Stimulated activated CD4-positive, alpha-beta T cell treated with anti-CD3 and anti-CD28 coated beads, Interleukin-2, amount 100 ng/mL, for 48 hours (primary cell): Measurements from ENCODE around the gene LAX1.
"Not testable (repeated sequence)": the region's sequence is repeated elsewhere in the genome, so short reads cannot be mapped to it uniquely, and the experiment has no call there.

Experiments used
- DNase-seq, 2 donors: peaks; one replicate each; pipeline ENCODE4 v3.0.0-alpha.2; 2020

The LAX1 gene

DNA sequence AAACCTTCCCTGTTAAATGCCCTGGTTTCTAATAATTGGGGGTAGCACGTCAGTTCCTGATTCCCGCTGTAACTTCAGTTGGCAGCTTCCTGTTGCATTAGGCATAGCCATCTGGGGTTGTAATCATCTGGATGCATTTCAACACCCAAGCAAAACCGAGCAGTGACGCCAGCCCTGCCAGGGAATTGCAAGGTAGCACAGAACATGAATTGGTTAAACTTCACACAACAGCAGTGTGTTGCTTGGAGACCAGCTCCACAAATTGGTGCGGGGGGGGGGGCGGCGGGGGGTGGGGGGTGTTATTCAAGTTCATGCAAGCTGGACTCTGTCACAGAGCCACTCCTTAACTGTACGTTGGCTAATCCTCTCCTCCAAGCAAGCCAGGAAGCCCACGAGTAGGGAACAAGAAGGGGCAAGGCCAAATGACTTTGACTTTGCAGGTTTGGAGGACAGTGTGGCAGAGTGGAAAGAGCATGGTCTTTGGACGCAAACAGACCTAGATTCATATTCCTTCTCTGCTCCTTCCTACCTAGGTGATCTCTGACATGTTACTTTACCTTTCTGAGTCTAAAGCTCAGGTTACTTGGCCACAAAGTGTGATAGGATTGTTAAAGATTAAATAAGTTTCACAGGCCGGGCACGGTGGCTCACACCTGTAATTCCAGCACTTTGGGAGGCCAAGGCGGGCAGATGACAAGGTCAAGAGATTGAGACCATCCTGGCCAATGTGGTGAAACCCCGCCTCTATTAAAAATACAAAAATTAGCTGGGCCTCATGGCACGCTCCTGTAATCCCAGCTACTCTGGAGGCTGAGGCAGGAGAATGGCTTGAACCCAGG, 4.7 kb downstream of the LAX1 start:
- DNase-seq, result no peak

GRCh38 chr1:203771901-203772301, 6.9 kb downstream of the LAX1 start:
- no peak for DNase-seq

DNA sequence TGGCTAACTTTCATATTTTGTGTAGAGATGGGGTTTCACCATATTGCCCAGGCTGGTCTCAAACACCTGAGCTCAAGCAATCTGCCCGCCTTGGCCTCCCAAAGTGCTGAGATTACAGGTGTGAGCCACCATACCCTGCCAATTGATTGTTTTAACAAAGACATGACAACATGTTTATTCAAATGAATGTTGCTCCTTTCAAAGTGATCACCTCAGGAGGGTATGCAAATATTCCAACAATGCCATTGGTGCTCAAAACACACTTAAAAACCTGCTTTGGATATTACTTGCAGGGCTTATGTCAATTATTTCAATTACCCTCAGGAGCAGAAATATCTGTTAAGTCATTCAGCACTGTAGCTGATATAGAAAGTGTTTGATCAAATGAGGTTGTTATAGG, 7.9 kb downstream of the LAX1 start:
- DNase-seq, result no peak

GRCh38 chr1:203776636-203777035, 11.7 kb downstream of the LAX1 start:
- DNase-seq, result no peak

DNA sequence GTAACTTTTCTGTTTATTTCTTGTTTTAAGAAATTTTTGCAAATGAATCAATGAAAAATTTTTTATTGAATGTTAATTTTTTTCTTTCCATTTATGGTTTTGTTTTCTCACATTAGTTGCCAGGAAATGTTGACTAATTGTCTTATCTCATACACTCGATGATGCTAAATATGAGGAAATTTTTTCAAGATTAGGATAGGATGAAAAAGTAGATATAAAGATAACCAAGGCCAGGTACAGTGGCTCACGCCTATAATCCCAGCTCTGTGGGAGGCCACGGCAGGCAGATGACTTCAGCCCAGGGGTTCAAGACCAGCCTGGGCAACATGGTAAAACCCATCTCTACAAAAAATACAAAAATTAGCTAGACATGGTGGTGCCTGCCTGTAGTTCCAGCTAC, 12.6 kb downstream of the LAX1 start:
- DNase-seq, result no peak

- no peak for DNase-seq
Observed at GRCh38 chr1:203778146-203778545, 13.2 kb downstream of the LAX1 start.

- DNase-seq, result no peak
Observed at GRCh38 chr1:203778789-203779188, 13.8 kb downstream of the LAX1 start.

DNA sequence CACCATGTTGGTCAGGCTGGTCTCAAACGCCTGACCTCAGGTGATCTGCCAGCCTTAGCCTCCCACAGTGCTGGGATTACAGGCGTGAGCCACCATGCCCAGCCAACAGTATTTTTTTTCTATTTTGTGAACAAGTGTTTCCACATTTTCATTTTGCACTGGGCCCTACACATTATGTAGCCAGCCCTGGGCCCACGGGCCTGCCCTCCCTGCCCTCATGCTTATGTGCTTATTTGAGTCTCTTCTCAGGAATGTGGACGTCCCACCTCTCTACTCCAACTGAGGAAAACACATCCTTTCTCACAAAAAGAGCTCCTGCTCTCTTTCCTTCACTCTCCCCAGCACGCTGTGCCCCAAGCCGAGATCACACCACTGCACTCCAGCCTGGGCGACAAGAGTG, 17.0 kb downstream of the LAX1 start:
- DNase-seq, result no peak

- no peak for DNase-seq
Observed at GRCh38 chr1:203789966-203790365, 25.0 kb downstream of the LAX1 start.

DNA sequence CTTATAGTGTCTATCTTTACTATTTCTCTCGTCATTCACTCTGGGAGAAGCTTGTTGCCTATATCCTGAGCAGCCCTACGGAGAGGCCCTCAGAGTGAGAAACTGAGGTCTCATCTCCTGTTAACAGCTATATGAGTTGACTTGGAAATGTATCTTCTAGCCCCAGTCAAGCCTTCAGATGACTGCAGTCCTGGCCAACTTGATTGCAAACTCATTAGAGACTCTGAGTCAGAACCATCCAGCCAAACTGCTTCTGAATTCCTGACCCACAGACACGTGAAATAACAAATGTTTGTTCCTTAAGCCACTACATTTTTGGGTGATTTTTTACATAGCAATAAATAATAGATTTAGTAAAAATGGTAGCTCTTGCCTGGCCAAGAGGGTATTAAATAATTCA, 26.5 kb downstream of the LAX1 start:
- no peak for DNase-seq

DNA sequence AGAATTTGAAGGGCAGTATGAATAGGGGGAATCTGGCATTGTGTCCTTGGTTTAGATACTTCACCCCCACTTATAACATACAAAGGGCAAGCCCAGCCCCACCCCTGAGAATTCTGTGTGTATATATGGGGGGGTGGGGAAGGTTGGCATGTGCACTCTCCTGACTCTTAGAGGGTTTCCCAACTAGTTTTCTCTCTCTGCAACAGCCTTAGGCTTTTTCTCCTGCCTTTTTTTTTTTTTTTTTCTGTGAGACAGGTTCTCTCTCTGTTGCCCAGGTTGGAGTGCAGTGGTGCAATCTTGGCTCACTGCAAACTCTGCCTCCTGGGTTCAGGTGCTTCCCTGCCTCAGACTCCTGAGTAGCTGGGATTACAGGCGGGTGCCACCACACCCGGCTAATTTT, 27.5 kb downstream of the LAX1 start:
- DNase-seq, result no peak

DNA sequence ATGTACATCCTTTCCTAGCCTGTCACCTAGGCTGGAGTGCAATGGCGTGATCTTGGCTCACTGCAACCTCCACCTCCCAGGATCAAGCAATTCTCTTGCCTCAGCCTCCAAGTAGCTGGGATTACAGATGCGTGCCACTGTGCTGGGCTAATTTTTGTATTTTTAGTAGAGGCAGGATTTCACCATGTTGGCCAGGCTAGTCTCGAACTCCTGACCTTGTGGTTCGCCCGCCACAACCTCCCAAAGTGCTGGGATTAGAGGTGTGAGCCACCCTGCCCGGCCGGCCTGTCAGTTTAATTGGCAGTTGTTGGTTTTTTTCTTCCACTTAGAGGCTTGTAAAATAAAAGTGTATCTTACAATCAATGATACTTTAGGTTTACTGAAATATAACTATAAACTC, 28.6 kb downstream of the LAX1 start:
- DNase-seq, result not testable (repeated sequence)

- no peak for DNase-seq
Observed at GRCh38 chr1:203794764-203795440, 29.9 kb downstream of the LAX1 start.

DNA sequence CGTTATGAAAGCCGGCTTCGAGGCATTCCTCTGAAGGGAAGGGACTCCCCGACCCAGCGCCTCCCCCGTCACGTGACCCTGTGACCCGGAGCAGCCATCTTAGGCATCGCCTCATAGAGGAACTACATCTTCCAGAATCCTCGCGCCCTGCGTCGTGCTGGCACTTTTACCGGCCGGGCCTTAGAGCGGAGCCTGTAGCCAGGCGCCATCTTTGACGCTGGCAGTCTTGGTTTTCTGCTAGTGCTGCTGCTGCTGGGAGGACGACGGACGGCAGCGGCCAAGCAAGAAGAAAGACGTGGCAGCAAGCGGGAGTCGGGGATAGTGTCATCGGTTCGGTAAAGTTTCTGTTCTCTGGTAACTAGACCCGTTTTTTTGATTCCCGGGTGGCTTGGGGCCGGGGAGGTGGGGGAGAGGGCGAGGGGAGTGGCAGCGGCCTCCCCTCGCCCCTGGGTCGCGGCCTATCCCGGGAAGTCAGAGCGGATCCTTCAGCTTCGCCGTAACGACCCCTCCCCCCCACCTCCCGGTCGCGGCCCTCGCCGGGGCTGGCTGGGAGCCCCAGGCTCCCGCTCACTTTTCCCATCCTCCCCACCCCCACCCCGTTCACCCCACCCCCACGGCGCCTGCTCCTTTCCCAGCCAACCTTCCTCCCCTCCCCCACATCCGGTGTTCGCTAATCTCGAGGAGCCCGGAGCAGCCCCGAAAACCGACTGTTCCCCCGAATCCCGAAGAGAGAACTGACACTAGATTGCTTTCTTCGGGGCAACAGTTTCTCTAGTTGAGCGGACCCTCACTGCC, 30.7 kb downstream of the LAX1 start, which contains the start of the genes ZBED6 and ZC3H11A:
Gene ZBED6, plus strand, starts transcription at position 183 of the 795 bp plus-strand sequence. CDS start 1,900 bp downstream, outside the sequence.
Gene ZC3H11A, plus strand, starts transcription at position 183 of the 795 bp plus-strand sequence. CDS start 21,448 bp downstream, outside the sequence.
- peak; percentile 94 to 96 for DNase-seq

- peak in 1 of 2 donors; percentile 20 for DNase-seq
Observed at GRCh38 chr1:203796236-203796605, 31.2 kb downstream of the LAX1 start.

- DNase-seq, result no peak
Observed at GRCh38 chr1:203797216-203797615, 32.2 kb downstream of the LAX1 start.

DNA sequence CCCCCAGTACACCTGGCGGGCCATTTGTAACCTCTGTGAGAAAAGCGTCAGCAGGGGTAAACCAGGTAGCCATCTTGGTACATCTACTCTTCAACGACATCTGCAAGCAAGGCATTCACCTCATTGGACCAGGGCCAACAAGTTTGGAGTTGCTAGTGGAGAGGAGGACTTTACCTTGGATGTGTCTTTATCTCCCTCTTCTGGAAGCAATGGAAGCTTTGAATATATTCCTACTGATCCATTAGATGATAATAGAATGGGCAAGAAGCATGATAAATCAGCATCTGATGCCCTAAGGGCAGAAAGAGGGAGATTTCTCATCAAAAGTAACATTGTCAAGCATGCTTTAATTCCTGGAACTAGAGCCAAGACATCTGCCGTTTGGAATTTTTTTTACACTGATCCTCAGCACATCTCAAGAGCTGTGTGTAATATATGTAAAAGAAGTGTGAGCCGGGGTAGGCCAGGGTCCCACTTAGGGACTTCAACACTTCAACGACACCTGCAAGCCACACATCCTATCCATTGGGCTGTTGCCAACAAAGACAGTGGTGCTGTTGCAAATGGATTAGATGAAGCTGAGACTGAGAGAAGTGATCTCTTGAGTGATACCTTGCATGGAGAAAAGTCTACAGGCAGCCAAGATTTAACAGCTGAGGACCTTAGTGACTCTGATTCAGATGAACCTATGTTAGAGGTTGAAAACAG, 33.1 kb downstream of the LAX1 start:
- DNase-seq, result no peak

DNA sequence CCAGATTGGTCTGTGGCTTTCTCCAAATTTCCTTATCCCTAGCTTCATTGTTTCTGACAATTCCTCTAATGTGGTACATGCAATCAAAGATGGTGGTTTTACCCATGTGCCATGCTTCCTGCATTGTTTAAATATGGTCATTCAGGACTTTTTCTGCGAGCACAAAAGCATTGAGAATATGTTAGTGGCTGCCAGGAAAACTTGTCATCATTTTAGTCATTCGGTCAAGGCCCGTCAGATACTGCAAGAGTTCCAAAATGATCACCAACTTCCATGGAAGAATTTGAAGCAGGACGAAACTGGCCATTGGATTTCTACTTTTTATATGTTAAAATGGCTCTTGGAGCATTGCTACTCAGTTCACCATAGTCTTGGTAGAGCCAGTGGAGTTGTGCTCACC, 34.2 kb downstream of the LAX1 start:
- DNase-seq, result no peak

DNA sequence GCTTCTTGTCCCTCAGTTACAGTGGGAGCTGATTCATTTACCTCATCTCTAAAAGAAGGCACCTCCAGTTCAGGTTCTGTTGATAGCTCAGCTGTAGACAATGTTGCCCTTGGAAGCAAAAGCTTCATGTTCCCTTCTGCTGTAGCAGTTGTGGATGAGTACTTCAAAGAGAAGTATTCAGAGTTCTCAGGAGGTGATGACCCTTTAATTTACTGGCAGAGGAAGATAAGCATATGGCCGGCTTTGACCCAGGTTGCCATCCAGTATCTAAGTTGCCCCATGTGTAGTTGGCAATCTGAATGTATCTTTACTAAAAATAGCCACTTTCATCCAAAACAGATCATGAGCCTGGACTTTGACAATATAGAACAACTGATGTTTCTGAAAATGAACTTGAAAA, 35.0 kb downstream of the LAX1 start:
- DNase-seq, result no peak

DNA sequence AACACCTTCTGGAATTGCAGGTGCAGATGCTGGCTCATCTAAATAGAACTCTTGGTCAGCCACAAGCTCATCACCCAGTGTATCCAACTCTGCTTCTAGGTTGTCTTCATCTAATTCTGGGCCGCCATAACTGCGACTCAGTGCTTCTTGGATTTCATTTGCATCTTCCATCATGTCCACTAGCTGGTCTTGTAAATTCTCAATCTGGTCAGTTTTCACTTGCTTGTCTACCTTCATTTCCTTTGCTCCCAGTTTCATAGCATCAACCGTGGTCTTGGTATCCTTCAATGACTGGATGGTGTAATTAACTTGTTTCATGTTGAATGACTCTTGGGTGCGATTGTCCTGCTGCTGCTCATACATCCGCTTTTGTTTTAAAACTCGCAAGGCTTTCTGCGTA, 40.7 kb downstream of the LAX1 start:
- DNase-seq, result no peak

GRCh38 chr1:203807196-203807595, 42.2 kb downstream of the LAX1 start:
- DNase-seq, result no peak

DNA sequence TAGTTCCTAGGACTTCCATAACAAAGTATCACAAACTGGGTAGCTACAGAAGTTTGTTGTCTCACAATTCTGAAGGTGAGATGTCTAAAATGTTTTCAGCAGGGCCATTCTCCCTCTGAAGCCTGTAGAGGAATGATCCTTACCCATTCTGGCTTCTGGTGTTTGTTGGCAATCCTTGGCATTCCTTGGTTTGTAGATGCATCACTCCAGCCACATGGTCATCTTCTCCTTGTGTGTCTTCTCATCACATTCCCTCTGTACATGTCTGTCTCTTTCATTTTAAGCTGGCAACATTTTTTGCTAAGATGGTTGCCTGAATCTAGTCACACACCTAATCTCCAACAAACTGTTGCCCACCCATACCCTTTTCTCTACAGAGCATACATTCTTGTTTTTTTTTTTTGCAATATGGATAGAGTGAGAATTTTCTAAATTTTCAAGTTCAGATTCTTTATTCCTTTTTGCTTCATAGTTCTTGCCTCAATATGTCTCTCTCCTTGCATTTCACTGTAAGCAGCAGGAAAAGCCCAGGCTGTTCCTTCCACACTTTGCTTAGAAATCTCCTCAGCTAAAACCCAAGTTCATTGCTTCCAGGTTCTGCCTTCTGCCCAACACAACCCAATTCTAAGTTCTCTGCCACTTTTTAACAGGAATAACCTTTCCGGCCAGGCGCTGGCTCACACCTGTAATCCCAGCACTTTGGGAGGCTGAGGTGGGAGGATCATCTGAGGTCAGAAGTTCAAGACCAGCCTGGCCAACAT, 48.8 kb downstream of the LAX1 start:
- no peak for DNase-seq
